IMR-90 (cell line): ENCODE data around the gene UBR7. TPM values are rescaled to one million over a fixed set of nuclear protein-coding genes. Genes with fewer than 3 reads are reported as not detected.

ENCODE experiments used
- ATAC-seq: fragments of 200-7000 bp; cut with Tn5 transposase; 2 replicates; pipeline ENCODE4 v1.9.1; 2020; ENCODE audit warnings: low read depth, mild to moderate bottlenecking, moderate library complexity
- BruUV-seq: library from RNA; stranded (reverse); fragments of 400-500 nt; replicated peaks from 2 replicates; lab custom pipeline; 2021; lab: Mats Ljungman, UMichigan
- CTCF ChIA-PET: fragments of 300-600 bp; formaldehyde crosslinking; extraction: SDS; loops from one replicate; lab custom pipeline; 2021; ENCODE audit warnings: antibody characterized with exemption; lab: Yijun Ruan, JAX
- POLR2A ChIA-PET: fragments of 300-600 bp; sonication (Branson Sonifier 250); formaldehyde crosslinking; loops from one replicate; lab custom pipeline; 2022; ENCODE audit warnings: antibody characterized with exemption; ENCODE audit not compliant: unreplicated experiment; lab: Charles Lee
- DNase-seq: peaks from one replicate; pipeline ENCODE4 v3.0.0; 2013
- H2AFZ ChIP-seq: replicated peaks from 2 replicates; pipeline ENCODE3; 2013; ENCODE audit warnings: low read length, mild to moderate bottlenecking; ENCODE audit not compliant: poor library complexity
- H2AK5ac ChIP-seq: 2 replicates; pipeline ENCODE4 v1.6.1; 2013; ENCODE audit warnings: low read depth, low read length, inconsistent platforms
- H2AK9ac ChIP-seq: replicated peaks from 2 replicates; pipeline ENCODE3; 2013; ENCODE audit warnings: mild to moderate bottlenecking, low read depth, low read length, moderate library complexity; ENCODE audit not compliant: poor library complexity
- H2BK120ac ChIP-seq: 2 replicates; pipeline ENCODE4 v1.6.1; 2013; ENCODE audit warnings: low read depth, low read length, inconsistent platforms
- H2BK15ac ChIP-seq: 3 replicates; pipeline ENCODE4 v1.6.1; 2013; ENCODE audit warnings: low read depth, low read length, inconsistent platforms
- H2BK20ac ChIP-seq: 2 replicates; pipeline ENCODE4 v1.6.1; 2013; ENCODE audit warnings: low read depth, mild to moderate bottlenecking, inconsistent platforms, low read length, moderate library complexity
- H2BK5ac ChIP-seq: 2 replicates; pipeline ENCODE4 v1.6.1; 2013; ENCODE audit warnings: mild to moderate bottlenecking, low read depth, low read length, inconsistent platforms; ENCODE audit not compliant: poor library complexity, severe bottlenecking
- H3K14ac ChIP-seq: replicated peaks from 2 replicates; pipeline ENCODE4 v1.6.1; 2013; ENCODE audit warnings: low read depth, low read length, inconsistent platforms
- H3K18ac ChIP-seq: 2 replicates; pipeline ENCODE4 v1.6.1; 2013; ENCODE audit warnings: low read depth, low read length, control low read depth
- H3K23ac ChIP-seq: 2 replicates; pipeline ENCODE4 v1.6.1; 2013; ENCODE audit warnings: low read depth, low read length, inconsistent platforms
- H3K27ac ChIP-seq: 2 replicates; pipeline ENCODE4 v1.5.1; 2013; ENCODE audit warnings: mild to moderate bottlenecking, control low read depth, low read length; ENCODE audit not compliant: insufficient read depth
- H3K27me3 ChIP-seq: 2 replicates; pipeline ENCODE4 v1.6.1; 2013; ENCODE audit warnings: low read length; ENCODE audit not compliant: control insufficient read depth, insufficient read depth
- H3K36me3 ChIP-seq: 2 replicates; pipeline ENCODE4 v1.6.1; 2013; ENCODE audit warnings: low read length, mixed read lengths; ENCODE audit not compliant: control insufficient read depth, insufficient read depth
- H3K4ac ChIP-seq: 2 replicates; pipeline ENCODE4 v1.6.1; 2013; ENCODE audit warnings: low read depth, low read length, inconsistent platforms
- H3K4me1 ChIP-seq: 2 replicates; pipeline ENCODE4 v1.6.1; 2013; ENCODE audit warnings: low read length, mixed read lengths; ENCODE audit not compliant: control insufficient read depth, insufficient read depth
- H3K4me2 ChIP-seq: 2 replicates; pipeline ENCODE4 v1.6.1; 2013; ENCODE audit warnings: low read depth, mild to moderate bottlenecking, control low read depth, low read length, moderate library complexity
- H3K4me3 ChIP-seq: 2 replicates; pipeline ENCODE4 v1.5.1; 2013; ENCODE audit warnings: low read depth, mild to moderate bottlenecking, control low read depth, low read length, moderate library complexity; ENCODE audit not compliant: insufficient read depth
- H3K56ac ChIP-seq: 2 replicates; pipeline ENCODE4 v1.6.1; 2013; ENCODE audit warnings: low read length, inconsistent platforms; ENCODE audit not compliant: insufficient read depth; ENCODE audit errors: extremely low read depth
- H3K79me1 ChIP-seq, 2 experiments: 2 replicates each; pipeline ENCODE4 v1.6.1; 2013; ENCODE audit warnings: low read length in 2 of 2, inconsistent platforms in 1 of 2, low read depth in 1 of 2
- H3K9ac ChIP-seq: 2 replicates; pipeline ENCODE4 v1.6.1; 2013; ENCODE audit warnings: low read depth, low read length, control low read depth
- H3K9me1 ChIP-seq: 2 replicates; pipeline ENCODE4 v1.6.1; 2013; ENCODE audit warnings: low read length, inconsistent platforms; ENCODE audit not compliant: insufficient read depth
- H3K9me3 ChIP-seq: 2 replicates; pipeline ENCODE4 v1.6.1; 2013; ENCODE audit warnings: low read length; ENCODE audit not compliant: control insufficient read depth, insufficient read depth
- H4K20me1 ChIP-seq: 2 replicates; pipeline ENCODE4 v1.6.1; 2013; ENCODE audit warnings: low read length, inconsistent platforms; ENCODE audit not compliant: insufficient read depth
- H4K5ac ChIP-seq: 2 replicates; pipeline ENCODE4 v1.6.1; 2013; ENCODE audit warnings: mild to moderate bottlenecking, low read depth, low read length, control low read depth
- H4K8ac ChIP-seq, 2 experiments: 2 replicates each; pipeline ENCODE4 v1.6.1; 2013; ENCODE audit warnings: low read depth in 2 of 2, low read length in 2 of 2, control low read depth in 1 of 2, inconsistent platforms in 1 of 2
- H4K91ac ChIP-seq: 2 replicates; pipeline ENCODE4 v1.6.1; 2013; ENCODE audit warnings: low read depth, low read length, inconsistent platforms; ENCODE audit not compliant: insufficient read depth
- BHLHE40 ChIP-seq: fragments of 150-350 bp; IDR thresholded peaks from 2 replicates; pipeline ENCODE4 v1.6.1; 2016; ENCODE audit warnings: mild to moderate bottlenecking, low read depth, low read length
- CEBPB ChIP-seq: IDR thresholded peaks from 2 replicates; pipeline ENCODE4 v1.6.1; 2012; ENCODE audit warnings: low read depth, low read length, improper control_type of control experiment
- CHD1 ChIP-seq: IDR thresholded peaks from 2 replicates; pipeline ENCODE4 v1.6.1; 2012; ENCODE audit warnings: low read depth, low read length, improper control_type of control experiment
- CTCF ChIP-seq: conservative IDR thresholded peaks from 2 replicates; pipeline ENCODE4 v1.5.1; 2012; ENCODE audit warnings: mild to moderate bottlenecking, low read depth, low read length, improper control_type of control experiment
- ELK1 ChIP-seq: fragments of 150-350 bp; IDR thresholded peaks from 2 replicates; pipeline ENCODE4 v1.6.1; 2016; ENCODE audit warnings: low read depth, mild to moderate bottlenecking, low read length, moderate library complexity, borderline replicate concordance
- FOS ChIP-seq: fragments of 150-350 bp; IDR thresholded peaks from 2 replicates; pipeline ENCODE4 v1.6.1; 2016; ENCODE audit warnings: low read depth, low read length
- MAFK ChIP-seq: IDR thresholded peaks from 2 replicates; pipeline ENCODE4 v1.6.1; 2012; ENCODE audit warnings: low read depth, low read length, improper control_type of control experiment
- MAZ ChIP-seq: IDR thresholded peaks from 2 replicates; pipeline ENCODE4 v1.6.1; 2012; ENCODE audit warnings: low read depth, mild to moderate bottlenecking, low read length, improper control_type of control experiment, moderate library complexity, borderline replicate concordance
- MXI1 ChIP-seq: IDR thresholded peaks from 2 replicates; pipeline ENCODE4 v1.6.1; 2012; ENCODE audit warnings: low read depth, mild to moderate bottlenecking, low read length, moderate library complexity, borderline replicate concordance
- NFE2L2 ChIP-seq: fragments of 150-350 bp; IDR thresholded peaks from 2 replicates; pipeline ENCODE4 v1.6.1; 2016; ENCODE audit warnings: low read depth, mild to moderate bottlenecking, low read length
- POLR2A ChIP-seq: IDR thresholded peaks from 2 replicates; pipeline ENCODE4 v1.6.1; 2012; ENCODE audit warnings: mild to moderate bottlenecking, low read depth, low read length
- RFX5 ChIP-seq: IDR thresholded peaks from 2 replicates; pipeline ENCODE4 v1.8.0; 2012; ENCODE audit warnings: low read depth, mild to moderate bottlenecking, low read length, moderate library complexity
- SMC3 ChIP-seq: fragments of 150-350 bp; IDR thresholded peaks from 2 replicates; pipeline ENCODE4 v1.6.1; 2016; ENCODE audit warnings: low read depth, mild to moderate bottlenecking, antibody characterized with exemption, low read length, moderate library complexity
- USF2 ChIP-seq: fragments of 150-350 bp; IDR thresholded peaks from 2 replicates; pipeline ENCODE4 v1.6.1; 2017; ENCODE audit warnings: mild to moderate bottlenecking, antibody characterized with exemption, low read length, low read depth
- WGBS, 2 experiments: methylation state at CpG; one replicate each; pipeline versions ENCODE4 v1.1.5 to v1.1.7; 2013; ENCODE audit warnings: missing lambda C conversion rate in 2 of 2; ENCODE audit not compliant: insufficient read length in 1 of 2; ENCODE audit errors: extremely low coverage in 2 of 2; 5-methylcytosine and 5-hydroxymethylcytosine counted together
- dilution Hi-C: fragments of 300-500 bp; cut with HindIII; formaldehyde crosslinking; loops from one replicate; pipeline ENCODE4 v1.14.3; 2018; ENCODE audit warnings: low sequenced_read_pairs; ENCODE audit not compliant: unreplicated experiment
- in situ Hi-C: fragments of 300-500 bp; cut with MboI; formaldehyde crosslinking; loops from 3 replicates; pipeline ENCODE4 v1.14.3; 2019; ENCODE audit warnings: low sequenced_read_pairs, inconsistent platforms, mixed read lengths
- intact Hi-C: fragments of 100-400 bp; cut with micrococcal nuclease; formaldehyde crosslinking; loops from 2 replicates; pipeline ENCODE4 v1.10.0; 2022
- polyA plus RNA-seq, 3 experiments: library from polyadenylated mRNA; depleted of rRNA; stranded (reverse); fragments of >200 nt; gene quantifications; 2 replicates each; pipeline ENCODE4 v1.2.3, GENCODE V29; 2012; ENCODE audit warnings: low replicate concordance in 1 of 3
- total RNA-seq: library from RNA; depleted of rRNA; stranded (reverse); fragments of >200 nt; gene quantifications from 2 replicates; pipeline ENCODE4 v1.2.3, GENCODE V29; 2012

Gene UBR7
- total and polyA plus RNA-seq, 2 of the 4 experiments (the other 2 are of a cell fraction), result 24.2 to 29.4 TPM

- Histone ChIP-seq H2AK9ac (no peak overlapping the region), H3K4ac (no peak overlapping the region), H3K9me1 (no peaks in the 10 kb centered on the region), H3K14ac (no peak overlapping the region), H3K56ac (no peak overlapping the region), H3K9ac (no peak overlapping the region), H4K91ac (no peak overlapping the region), H3K27ac (no peak overlapping the region), H3K4me2 (no peak overlapping the region), H2BK5ac (no peak overlapping the region), H3K23ac (no peak overlapping the region), H3K4me1 (no peaks in the 10 kb centered on the region), H2BK15ac (no peak overlapping the region), H3K4me3 (no peak overlapping the region), H4K20me1 (no peaks in the 10 kb centered on the region), H4K8ac (no peak overlapping the region), H3K9me3 (no peaks in the 10 kb centered on the region), H2BK20ac (no peak overlapping the region), H3K18ac (no peak overlapping the region), H2AFZ (no peak overlapping the region), H3K79me1 (peaks cover 6% of the 10 kb centered on the region in 2 experiments; a peak in 2 of 4 replicates), H2BK120ac (no peak overlapping the region), H4K5ac (no peak overlapping the region), H3K36me3 (peaks cover 6% of the 10 kb centered on the region), H3K27me3 (no peaks in the 10 kb centered on the region), H2AK5ac (no peak overlapping the region)
- no peak for DNase-seq
- TF ChIP-seq MAFK (no peak), FOS (no peak), SMC3 (no peak), POLR2A (no peak), ELK1 (no peak), MAZ (no peak), RFX5 (no peak), NFE2L2 (no peak), CHD1 (no peak), CEBPB (no peak), USF2 (no peak), MXI1 (no peak), CTCF (no peak), BHLHE40 (no peak)
- CTCF ChIA-PET, result no interaction called here
- POLR2A ChIA-PET, result no interaction called here
- WGBS, 2 experiments, result no CpG with 5 or more reads among the region's 3 CpGs
- in situ Hi-C loops (loop anchor here (10.0 kb wide), 1 partner anchor 332 kb away; no protein-coding TSS in a partner anchor), intact Hi-C loops (no loop called here), dilution Hi-C loops (no loop called here)
- ATAC-seq, result no peak
- no TSS peak for BruUV-seq
Observed at GRCh38 chr14:93212432-93212831, 5.4 kb downstream of the UBR7 start.
